GM23338 (cell line): ENCODE measurements around the gene SYNDIG1. TPM values are rescaled to one million over a fixed set of nuclear protein-coding genes. Genes with fewer than 3 reads are reported as not detected.

ENCODE experiments used
- ATAC-seq: fragments of 200-7000 bp; cut with Tn5 transposase; 3 replicates; pipeline ENCODE4 v1.9.1; 2020
- DNase-seq: peaks from one replicate; pipeline ENCODE4 v3.0.0-alpha.2; 2015; ENCODE audit warnings: low spot score
- H2AFZ ChIP-seq: fragments of 200-600 bp; sonication (generic); 2 replicates; pipeline ENCODE4 v1.8.0; 2016; ENCODE audit warnings: antibody characterized with exemption, mild to moderate bottlenecking, moderate library complexity
- H3F3A ChIP-seq: fragments of 200-600 bp; sonication (generic); replicated peaks from 2 replicates; pipeline ENCODE4 v1.8.0; 2017; ENCODE audit warnings: antibody characterized with exemption, mixed run types, low read depth
- H3K27ac ChIP-seq: fragments of 200-600 bp; sonication (generic); 2 replicates; pipeline ENCODE4 v1.6.1; 2016; ENCODE audit warnings: low read depth
- H3K27me3 ChIP-seq: fragments of 200-600 bp; sonication (generic); 2 replicates; pipeline ENCODE4 v1.8.0; 2016; ENCODE audit warnings: mild to moderate bottlenecking, mixed run types, moderate library complexity; ENCODE audit not compliant: insufficient read depth
- H3K36me3 ChIP-seq: fragments of 200-600 bp; sonication (generic); 2 replicates; pipeline ENCODE4 v1.8.0; 2016; ENCODE audit warnings: mild to moderate bottlenecking; ENCODE audit not compliant: insufficient read depth
- H3K4me1 ChIP-seq: fragments of 200-600 bp; sonication (generic); 2 replicates; pipeline ENCODE4 v1.8.0; 2016; ENCODE audit warnings: mild to moderate bottlenecking, moderate library complexity; ENCODE audit not compliant: insufficient read depth
- H3K4me2 ChIP-seq: fragments of 200-600 bp; sonication (generic); 2 replicates; pipeline ENCODE4 v1.7.1; 2017; ENCODE audit warnings: mixed run types
- H3K4me3 ChIP-seq: fragments of 200-600 bp; sonication (generic); 2 replicates; pipeline ENCODE4 v1.6.1; 2016; ENCODE audit warnings: mixed run types
- H3K79me2 ChIP-seq: fragments of 200-600 bp; sonication (generic); replicated peaks from 2 replicates; pipeline ENCODE4 v1.8.0; 2017; ENCODE audit warnings: mild to moderate bottlenecking; ENCODE audit not compliant: insufficient read depth
- H3K9me2 ChIP-seq: fragments of 200-600 bp; sonication (generic); 2 replicates; pipeline ENCODE4 v1.8.0; 2017; ENCODE audit not compliant: insufficient read depth
- H4K20me1 ChIP-seq: fragments of 200-600 bp; sonication (generic); replicated peaks from 2 replicates; pipeline ENCODE4 v1.8.0; 2017; ENCODE audit warnings: mild to moderate bottlenecking; ENCODE audit not compliant: insufficient read depth
- H3K27ac Mint-ChIP-seq: 2 replicates; pipeline ENCODE4 v1.8.0; 2020; ENCODE audit warnings: inconsistent platforms, mild to moderate bottlenecking, moderate library complexity, mixed read lengths
- H3K27me3 Mint-ChIP-seq: 3 replicates; pipeline ENCODE4 v1.8.0; 2022; ENCODE audit warnings: low read depth, mild to moderate bottlenecking, moderate library complexity, mixed read lengths, inconsistent platforms; ENCODE audit not compliant: insufficient read depth, poor library complexity
- H3K36me3 Mint-ChIP-seq: 3 replicates; pipeline ENCODE4 v1.8.0; 2021; ENCODE audit warnings: low read depth, mild to moderate bottlenecking, inconsistent platforms, moderate library complexity, mixed read lengths
- H3K4me1 Mint-ChIP-seq: 3 replicates; pipeline ENCODE4 v1.8.0; 2020; ENCODE audit warnings: mild to moderate bottlenecking, inconsistent platforms, mixed read lengths
- H3K4me3 Mint-ChIP-seq: 3 replicates; pipeline ENCODE4 v1.8.0; 2021; ENCODE audit warnings: moderate library complexity, mild to moderate bottlenecking, inconsistent platforms, mixed read lengths
- H3K9me3 Mint-ChIP-seq: 3 replicates; pipeline ENCODE4 v1.8.0; 2020; ENCODE audit warnings: moderate library complexity, mild to moderate bottlenecking, inconsistent platforms, mixed read lengths
- CREB1 ChIP-seq: fragments of 250-450 bp; sonication (Bioruptor Pico); IDR thresholded peaks from 2 replicates; pipeline ENCODE4 v1.5.0; 2020; ENCODE audit warnings: low read depth, mild to moderate bottlenecking, moderate library complexity
- EZH2 ChIP-seq: fragments of 200-600 bp; sonication (generic); IDR thresholded peaks from one replicate; pipeline ENCODE4 v1.8.0; 2017; ENCODE audit warnings: antibody characterized with exemption, mild to moderate bottlenecking, low read depth; ENCODE audit not compliant: unreplicated experiment
- EZH2phosphoT487 ChIP-seq: fragments of 200-600 bp; sonication (generic); IDR thresholded peaks from one replicate; pipeline ENCODE4 v1.8.1; 2018; ENCODE audit warnings: antibody characterized with exemption; ENCODE audit not compliant: unreplicated experiment
- REST ChIP-seq: IDR thresholded peaks from one replicate; pipeline ENCODE4 v1.6.1; 2018; ENCODE audit warnings: antibody characterized with exemption; ENCODE audit not compliant: unreplicated experiment
- ZNF331 ChIP-seq: fragments of 250-450 bp; sonication (Bioruptor Pico); IDR thresholded peaks from 2 replicates; pipeline ENCODE4 v1.5.0; 2020; ENCODE audit warnings: low read depth, mild to moderate bottlenecking, moderate library complexity
- polyA plus RNA-seq: library from polyadenylated mRNA; unstranded; fragments of >200 nt; fragmentation: Nextera tagmentation; extraction: Ambion mirVana; gene quantifications from 2 replicates; pipeline ENCODE4 v1.2.1, GENCODE V29; 2016
- total RNA-seq: library from RNA; depleted of rRNA; stranded (reverse); fragments of >200 nt; shearing (Covaris generic); gene quantifications from 2 replicates; pipeline ENCODE4 v1.2.3, GENCODE V29; 2014
- TF ChIP-seq, protein P1 (sequence below), 2 experiments: fragments of 200-600 bp in 1 of 2; sonication (generic) in 1 of 2; conservative IDR thresholded peaks; 2 replicates each; pipeline versions ENCODE4 v1.5.1 to v1.6.1; 2016 to 2017; ENCODE audit warnings: antibody characterized with exemption in 2 of 2, low read depth in 2 of 2, mild to moderate bottlenecking in 2 of 2, moderate library complexity in 1 of 2
- TF ChIP-seq, protein P2 (sequence below): IDR thresholded peaks from 2 replicates; pipeline ENCODE4 v1.6.1; 2016; ENCODE audit warnings: antibody characterized with exemption

SYNDIG1 gene
- total and polyA plus RNA-seq, 2 experiments from 2014 or later, result 2.8 to 4.8 TPM

GRCh38 chr20:24660651-24661050 lies 191.2 kb downstream of the SYNDIG1 start (continued):
- TF ChIP-seq REST, result no peak
- no peak for TF ChIP-seq CREB1
- no peak for TF ChIP-seq EZH2phosphoT487
- TF ChIP-seq, protein P1, sequence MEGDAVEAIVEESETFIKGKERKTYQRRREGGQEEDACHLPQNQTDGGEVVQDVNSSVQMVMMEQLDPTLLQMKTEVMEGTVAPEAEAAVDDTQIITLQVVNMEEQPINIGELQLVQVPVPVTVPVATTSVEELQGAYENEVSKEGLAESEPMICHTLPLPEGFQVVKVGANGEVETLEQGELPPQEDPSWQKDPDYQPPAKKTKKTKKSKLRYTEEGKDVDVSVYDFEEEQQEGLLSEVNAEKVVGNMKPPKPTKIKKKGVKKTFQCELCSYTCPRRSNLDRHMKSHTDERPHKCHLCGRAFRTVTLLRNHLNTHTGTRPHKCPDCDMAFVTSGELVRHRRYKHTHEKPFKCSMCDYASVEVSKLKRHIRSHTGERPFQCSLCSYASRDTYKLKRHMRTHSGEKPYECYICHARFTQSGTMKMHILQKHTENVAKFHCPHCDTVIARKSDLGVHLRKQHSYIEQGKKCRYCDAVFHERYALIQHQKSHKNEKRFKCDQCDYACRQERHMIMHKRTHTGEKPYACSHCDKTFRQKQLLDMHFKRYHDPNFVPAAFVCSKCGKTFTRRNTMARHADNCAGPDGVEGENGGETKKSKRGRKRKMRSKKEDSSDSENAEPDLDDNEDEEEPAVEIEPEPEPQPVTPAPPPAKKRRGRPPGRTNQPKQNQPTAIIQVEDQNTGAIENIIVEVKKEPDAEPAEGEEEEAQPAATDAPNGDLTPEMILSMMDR (conservative IDR thresholded peaks at IDR 0.05; ENCODE audit: low read depth in 2 of 2), result no peak
- TF ChIP-seq ZNF331 (CRISPR knock-in tag), result no peak

- Histone ChIP-seq H3K9me2 (no peaks in the 10 kb centered on the region), H2AFZ (no peak overlapping the region), H4K20me1 (no peaks in the 10 kb centered on the region), H3K4me2 (no peak overlapping the region), H3K36me3 (no peaks in the 10 kb centered on the region), H3K4me1 (no peaks in the 10 kb centered on the region), H3K27me3 (no peaks in the 10 kb centered on the region), H3K27ac (no peak overlapping the region), H3K79me2 (no peaks in the 10 kb centered on the region), H3K4me3 (no peak overlapping the region), H3F3A (no peaks in the 10 kb centered on the region)
- no peaks in the 10 kb centered on the region; the same call in 2 of the 3 replicates for H3K36me3 Mint-ChIP-seq
- H3K4me1 Mint-ChIP-seq, result no peaks in the 10 kb centered on the region; the same call in 1 of the 3 replicates
- H3K27me3 Mint-ChIP-seq, result no peaks in the 10 kb centered on the region
- DNase-seq (no peak), ATAC-seq (no peak)
- no peak overlapping the region for H3K4me3 Mint-ChIP-seq
- TF ChIP-seq, protein P1 (conservative IDR thresholded peaks at IDR 0.05; ENCODE audit: low read depth in 2 of 2), result no peak
- no peak for TF ChIP-seq EZH2
- TF ChIP-seq, protein P2, sequence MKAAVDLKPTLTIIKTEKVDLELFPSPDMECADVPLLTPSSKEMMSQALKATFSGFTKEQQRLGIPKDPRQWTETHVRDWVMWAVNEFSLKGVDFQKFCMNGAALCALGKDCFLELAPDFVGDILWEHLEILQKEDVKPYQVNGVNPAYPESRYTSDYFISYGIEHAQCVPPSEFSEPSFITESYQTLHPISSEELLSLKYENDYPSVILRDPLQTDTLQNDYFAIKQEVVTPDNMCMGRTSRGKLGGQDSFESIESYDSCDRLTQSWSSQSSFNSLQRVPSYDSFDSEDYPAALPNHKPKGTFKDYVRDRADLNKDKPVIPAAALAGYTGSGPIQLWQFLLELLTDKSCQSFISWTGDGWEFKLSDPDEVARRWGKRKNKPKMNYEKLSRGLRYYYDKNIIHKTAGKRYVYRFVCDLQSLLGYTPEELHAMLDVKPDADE, result no peak
- H3K27ac Mint-ChIP-seq, result no peak overlapping the region
- no peaks in the 10 kb centered on the region; the same call in 2 of the 3 replicates for H3K9me3 Mint-ChIP-seq
These were observed 191.8 kb downstream of the SYNDIG1 start for GRCh38 chr20:24661255-24661654.
